NB4 (cell line): ENCODE data around the gene ZXDC.

Experiments
- DNase-seq: peaks from one replicate; pipeline ENCODE4 v3.0.0; 2010; ENCODE audit warnings: low read depth
- H3K4me3 ChIP-seq: one replicate; pipeline ENCODE4 v1.5.1; 2011; ENCODE audit warnings: mild to moderate bottlenecking, low read depth, low read length, moderate library complexity
- CTCF ChIP-seq: IDR thresholded peaks from one replicate; pipeline ENCODE4 v1.5.1; 2012; ENCODE audit warnings: low read depth, low read length
- MAX ChIP-seq: IDR thresholded peaks from 2 replicates; pipeline ENCODE4 v1.6.1; 2011; ENCODE audit warnings: low read depth, low read length
- MYC ChIP-seq: IDR thresholded peaks from 2 replicates; pipeline ENCODE4 v1.6.1; 2011; ENCODE audit warnings: low read depth, low read length
- POLR2A ChIP-seq: IDR thresholded peaks from 2 replicates; pipeline ENCODE4 v1.6.1; 2011; ENCODE audit warnings: mild to moderate bottlenecking; ENCODE audit not compliant: insufficient read length; ENCODE audit errors: extremely low read depth

The ZXDC gene

GRCh38 chr3:126499401-126499800 is 23.7 kb upstream of the ZXDC start:
- TF ChIP-seq POLR2A, result no peak
- TF ChIP-seq MAX, result no peak
- TF ChIP-seq MYC, result no peak
- no peak for TF ChIP-seq CTCF
- H3K4me3 ChIP-seq, result no peak overlapping the region
- no peak for DNase-seq

- TF ChIP-seq MYC, result no peak
- no peak for TF ChIP-seq CTCF
- no peak for TF ChIP-seq POLR2A
- no peak for TF ChIP-seq MAX
- H3K4me3 ChIP-seq, result no peak overlapping the region
- DNase-seq, result no peak
Measured at GRCh38 chr3:126498929-126499328, 23.2 kb upstream of the ZXDC start.

- no peak overlapping the region for H3K4me3 ChIP-seq
- TF ChIP-seq MYC, result no peak
- no peak for TF ChIP-seq MAX
- no peak for TF ChIP-seq CTCF
- TF ChIP-seq POLR2A, result no peak
- no peak for DNase-seq
Measured at GRCh38 chr3:126498461-126498860, 22.8 kb upstream of the ZXDC start.

- no peak overlapping the region for H3K4me3 ChIP-seq
- DNase-seq, result no peak
- TF ChIP-seq MYC, result no peak
- TF ChIP-seq MAX, result no peak
- no peak for TF ChIP-seq POLR2A
- TF ChIP-seq CTCF, result no peak
Measured at GRCh38 chr3:126497956-126498355, 22.3 kb upstream of the ZXDC start.

- peak; percentile 43 for DNase-seq
- TF ChIP-seq MAX, result 0 out of 2 replicates have a peak, but pooled peaks have one; percentile 16
- TF ChIP-seq POLR2A, result no peak
- no peak overlapping the region for H3K4me3 ChIP-seq
Measured at GRCh38 chr3:126496894-126497850, 21.5 kb upstream of the ZXDC start.

GRCh38 chr3:126495786-126496185 is 20.1 kb upstream of the ZXDC start:
- DNase-seq, result no peak
- no peak overlapping the region for H3K4me3 ChIP-seq
- no peak for TF ChIP-seq CTCF
- TF ChIP-seq POLR2A, result no peak
